Keratinocyte (primary cell): Measurements from ENCODE around the gene OR6J1.

Experiments
- CTCF ChIP-seq, 3 experiments: IDR thresholded peaks in 1 of 3; conservative IDR thresholded peaks in 1 of 3; optimal IDR thresholded peaks in 1 of 3; 2 replicates in 2 of 3; 3 replicates in 1 of 3; pipeline versions ENCODE3 to v1.5.1; 2011; ENCODE audit warnings: low read length in 3 of 3, mild to moderate bottlenecking in 3 of 3, moderate library complexity in 2 of 3, control low read depth in 1 of 3, inconsistent platforms in 1 of 3; ENCODE audit not compliant: insufficient read depth in 2 of 3; ENCODE audit errors: extremely low read depth in 1 of 3
- EZH2 ChIP-seq: IDR thresholded peaks from one replicate; pipeline ENCODE4 v1.6.1; 2012; ENCODE audit warnings: inconsistent platforms, mild to moderate bottlenecking, low read length, moderate library complexity

GRCh38 chr14:22668417-22668816, 24.3 kb upstream of the OR6J1 start:
- TF ChIP-seq CTCF (optimal IDR thresholded peaks at IDR 0.05 in 1 of 3, IDR thresholded peaks at IDR 0.05 in 1 of 3, conservative IDR thresholded peaks at IDR 0.05 in 1 of 3; ENCODE audit: extremely low read depth in 1 of 3, insufficient read depth in 2 of 3, low read length in 3 of 3) (no peak), EZH2 (no peak)
